NCI-H2107 treated with DMSO at 0.1 percent for 48 hours (cell line): ENCODE measurements around the gene CDC27.
"Not testable (repeated sequence)": the region's sequence is repeated elsewhere in the genome, so short reads cannot be mapped to it uniquely, and the experiment has no call there.

Experiments used
- DNase-seq: peaks from one replicate; lab custom pipeline; 2025; ENCODE audit not compliant: unreplicated experiment; lab: John Stamatoyannopoulos, UW

Gene CDC27

DNA sequence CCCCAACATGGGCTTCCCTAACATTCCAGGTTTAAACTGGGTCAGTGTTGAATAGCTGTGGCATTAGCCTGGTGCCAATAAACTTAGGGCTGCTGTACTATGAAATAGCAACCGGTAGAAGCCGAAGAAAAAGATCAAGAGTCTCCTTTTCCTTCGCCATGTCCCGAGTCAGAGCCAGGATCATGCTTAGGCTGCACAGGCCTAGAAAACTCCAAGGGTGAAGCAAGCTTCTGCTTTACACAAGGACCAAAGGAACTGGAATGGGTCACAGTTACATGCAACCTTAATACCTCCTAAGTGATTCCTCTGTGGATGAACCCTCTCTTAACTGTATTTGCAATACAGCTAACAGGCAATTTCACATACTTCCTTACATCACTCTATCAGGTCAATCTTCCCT, 115.5 kb downstream of the CDC27 start:
- not testable (repeated sequence) for DNase-seq

GRCh38 chr17:47072886-47073285, 116.2 kb downstream of the CDC27 start:
- DNase-seq, result no peak

DNA sequence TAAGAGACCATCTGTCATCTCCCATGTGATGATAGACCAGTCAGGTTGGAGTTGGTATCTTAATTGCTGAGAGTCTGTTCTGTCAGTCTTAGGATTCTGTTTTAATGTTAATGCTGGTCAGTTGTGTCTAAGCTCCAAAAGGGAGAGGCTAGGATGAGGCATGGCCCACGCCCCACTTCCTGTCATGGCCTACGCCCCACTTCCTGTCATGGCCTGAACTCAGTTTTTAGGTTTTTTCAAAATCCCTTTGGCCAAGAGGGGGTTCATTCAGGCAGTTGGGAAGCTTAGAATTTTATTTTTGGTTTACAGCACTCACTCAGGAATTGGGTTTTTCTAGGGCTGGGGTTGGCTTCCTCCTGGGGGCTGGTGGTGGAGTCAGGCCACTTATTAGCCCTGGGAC, 117.9 kb downstream of the CDC27 start:
- not testable (repeated sequence) for DNase-seq

DNA sequence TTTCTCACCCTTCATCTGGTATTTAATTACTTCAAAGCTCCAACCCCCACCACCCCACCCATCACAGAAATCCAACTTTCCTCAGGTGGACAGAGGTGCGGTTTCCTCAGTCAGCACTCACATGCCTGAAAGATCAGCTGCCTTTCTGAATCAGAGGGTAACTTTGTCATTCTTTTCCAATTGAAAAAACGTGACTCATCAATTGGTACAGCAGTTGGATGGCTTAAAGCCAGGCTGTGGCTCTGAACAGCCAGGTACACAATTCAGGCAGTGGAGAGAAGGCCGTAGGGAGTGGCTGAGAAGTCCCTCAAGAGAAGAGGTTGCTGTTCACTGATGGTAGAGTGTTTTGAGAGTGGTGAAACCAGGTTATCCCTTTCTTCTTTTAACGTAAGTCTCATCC, 118.8 kb downstream of the CDC27 start:
- not testable (repeated sequence) for DNase-seq
